ENCODE results near the gene SLC47A1. TPM values are rescaled to one million over a fixed set of nuclear protein-coding genes. Genes with fewer than 3 reads are reported as not detected.
"Not testable (repeated sequence)": the region's sequence is repeated elsewhere in the genome, so short reads cannot be mapped to it uniquely, and the experiment has no call there.

The SLC47A1 gene
- total RNA-seq, 4 donors from 2014 or later, result 0.17 to 1.8 TPM; not detected in 2

- peaks cover 0 to 7% (median 6%) of the 10 kb centered on the region in 4 donors for H3K4me1 ChIP-seq
- H3K9me3 ChIP-seq, result no peaks in the 10 kb centered on the region
- intact Hi-C loops (cut with DNase I), result no loop called here
- no peak for DNase-seq (ENCODE audit: extremely low spot score)
- 87% methylated on average over 4 of the region's 4 CpGs for WGBS
- peaks cover 0 to 13% (median 3%) of the 10 kb centered on the region in 4 donors for H3K27me3 ChIP-seq
- H3K4me3 ChIP-seq, result no peak overlapping the region
- H3K27ac ChIP-seq (replicated peaks in 1 of 4), result no peak overlapping the region
- TF ChIP-seq POLR2AphosphoS5 (IDR thresholded peaks at IDR 0.05) (no peak), EP300 (IDR thresholded peaks at IDR 0.05) (no peak), CTCF (IDR thresholded peaks at IDR 0.05) (no peak), POLR2A (IDR thresholded peaks at IDR 0.05; ENCODE audit: low read depth) (no peak)
- no peaks in the 10 kb centered on the region for H3K36me3 ChIP-seq
Observed at GRCh38 chr17:19574956-19575355, 41.3 kb downstream of the SLC47A1 start.

GRCh38 chr17:19578545-19578944 lies 44.9 kb downstream of the SLC47A1 start:
- H3K27ac ChIP-seq (replicated peaks in 1 of 4), result no peak overlapping the region
- TF ChIP-seq POLR2A (IDR thresholded peaks at IDR 0.05; ENCODE audit: low read depth) (no peak), EP300 (IDR thresholded peaks at IDR 0.05) (no peak), CTCF (IDR thresholded peaks at IDR 0.05) (no peak), POLR2AphosphoS5 (IDR thresholded peaks at IDR 0.05) (no peak)
- 52% methylated on average over 4 of the region's 4 CpGs for WGBS
- no peak for DNase-seq (ENCODE audit: extremely low spot score)
- H3K9me3 ChIP-seq, result no peaks in the 10 kb centered on the region
- intact Hi-C loops (cut with DNase I), result no loop called here
- H3K4me1 ChIP-seq, result peaks cover 0 to 13% (median 12%) of the 10 kb centered on the region in 4 donors
- H3K27me3 ChIP-seq, result peaks cover 0 to 29% (median 5%) of the 10 kb centered on the region in 4 donors
- no peak overlapping the region for H3K4me3 ChIP-seq
- no peaks in the 10 kb centered on the region for H3K36me3 ChIP-seq

DNA sequence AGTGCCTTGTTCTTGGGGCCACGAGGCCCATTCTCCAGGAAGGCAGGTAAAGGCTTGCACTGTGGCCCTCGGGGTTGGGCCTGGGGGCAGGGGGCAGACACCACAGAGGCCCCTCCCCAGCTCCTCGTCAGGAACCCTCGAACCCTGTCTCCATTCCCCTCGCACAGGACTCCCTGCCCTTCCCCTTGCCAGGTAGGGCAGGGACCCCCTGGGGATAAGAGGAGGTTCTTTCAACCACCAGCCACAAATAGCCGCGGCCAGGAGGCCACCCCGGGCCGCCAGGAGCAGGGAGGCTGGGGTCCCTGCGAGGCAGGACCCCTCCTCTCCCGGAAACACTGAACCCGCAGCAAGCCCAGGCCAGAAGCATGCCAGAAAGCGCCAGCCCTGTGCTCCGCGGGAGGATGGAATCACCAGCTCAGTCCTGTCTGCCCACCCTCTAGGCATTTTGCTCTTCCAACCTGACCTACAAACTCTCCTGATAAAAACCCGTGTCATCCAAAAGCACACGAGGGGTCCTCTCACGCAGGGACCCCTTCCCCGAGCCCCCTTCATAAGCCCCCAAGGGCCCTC lies 45.6 kb downstream of the SLC47A1 start:
- Histone ChIP-seq H3K27ac (replicated peaks in 1 of 4) (peak overlapping the region in 1 of 4 donors; percentile 23), H3K36me3 (no peaks in the 10 kb centered on the region), H3K4me3 (peak overlapping the region; percentile 54 to 62 (median 56)), H3K9me3 (no peaks in the 10 kb centered on the region), H3K4me1 (peaks cover 0 to 13% (median 12%) of the 10 kb centered on the region in 4 donors), H3K27me3 (peaks cover 0 to 29% (median 5%) of the 10 kb centered on the region in 4 donors)
- intact Hi-C loops (cut with DNase I), result no loop called here
- no peak for DNase-seq (ENCODE audit: extremely low spot score)
- 41% methylated on average over 11 of the region's 19 CpGs for WGBS
- TF ChIP-seq CTCF (IDR thresholded peaks at IDR 0.05), result no peak
- TF ChIP-seq POLR2AphosphoS5 (IDR thresholded peaks at IDR 0.05), result no peak

GRCh38 chr17:19579867-19580565 lies 46.4 kb downstream of the SLC47A1 start:
- Histone ChIP-seq H3K4me3 (peak overlapping the region; percentile 54 to 62 (median 56)), H3K27ac (replicated peaks in 1 of 4) (peak overlapping the region in 1 of 4 donors; percentile 23), H3K36me3 (no peaks in the 10 kb centered on the region), H3K9me3 (no peaks in the 10 kb centered on the region), H3K27me3 (peaks cover 0 to 29% (median 5%) of the 10 kb centered on the region in 4 donors), H3K4me1 (peaks cover 0 to 13% (median 12%) of the 10 kb centered on the region in 4 donors)
- DNase-seq (ENCODE audit: extremely low spot score), result no peak
- intact Hi-C loops (cut with DNase I), result loop anchor here (10.0 kb wide), 1 partner anchor 65 kb away; the partner anchor contains the start of gene ALDH3A2
- 83% methylated on average over 4 of the region's 76 CpGs for WGBS
- no peak for TF ChIP-seq EP300 (IDR thresholded peaks at IDR 0.05)
- no peak for TF ChIP-seq POLR2A (IDR thresholded peaks at IDR 0.05; ENCODE audit: low read depth)
- TF ChIP-seq POLR2AphosphoS5 (IDR thresholded peaks at IDR 0.05), result no peak
- TF ChIP-seq CTCF (IDR thresholded peaks at IDR 0.05), result no peak

DNA sequence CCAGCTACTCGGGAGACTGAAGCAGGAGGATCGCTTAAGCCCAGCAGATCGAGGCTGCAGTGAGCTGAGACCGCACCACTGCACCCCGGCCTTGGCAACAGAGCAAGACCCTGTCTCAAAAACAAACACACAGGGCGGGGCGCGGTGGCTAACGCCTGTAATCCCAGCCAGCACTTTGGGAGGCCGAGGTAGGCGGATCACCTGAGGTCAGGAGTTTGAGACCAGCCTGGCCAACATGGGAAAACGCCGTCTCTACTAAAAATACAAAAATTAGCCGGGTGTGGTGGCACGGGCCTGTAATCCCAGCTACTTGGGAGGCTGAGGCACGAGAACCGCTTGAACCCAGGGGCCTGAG lies 46.9 kb downstream of the SLC47A1 start:
- H3K4me1 ChIP-seq, result peaks cover 0 to 13% (median 12%) of the 10 kb centered on the region in 4 donors
- not testable (repeated sequence) for H3K9me3 ChIP-seq; H3K27ac ChIP-seq (replicated peaks in 1 of 4); H3K36me3 ChIP-seq; DNase-seq (ENCODE audit: extremely low spot score)
- peak overlapping the region in 3 of 4 donors; percentile 54 to 62 (median 55) for H3K4me3 ChIP-seq
- 95% methylated on average over 15 of the region's 17 CpGs for WGBS
- intact Hi-C loops (cut with DNase I), result loop anchor here (10.0 kb wide), 1 partner anchor 64 kb away; the partner anchor contains the start of gene ALDH3A2
- H3K27me3 ChIP-seq, result peaks cover 0 to 32% (median 5%) of the 10 kb centered on the region in 4 donors

GRCh38 chr17:19582152-19582551 lies 48.5 kb downstream of the SLC47A1 start:
- not testable (repeated sequence) for H3K27ac ChIP-seq (replicated peaks in 1 of 4); DNase-seq (ENCODE audit: extremely low spot score); H3K9me3 ChIP-seq; H3K36me3 ChIP-seq; H3K4me3 ChIP-seq
- H3K4me1 ChIP-seq, result peaks cover 0 to 13% (median 12%) of the 10 kb centered on the region in 4 donors
- H3K27me3 ChIP-seq, result peaks cover 0 to 33% (median 5%) of the 10 kb centered on the region in 4 donors
- 100% methylated on average over 1 of the region's 13 CpGs for WGBS
- intact Hi-C loops (cut with DNase I), result loop anchor here (10.0 kb wide), 1 partner anchor 63 kb away; the partner anchor contains the start of gene ALDH3A2

Data from esophagus muscularis mucosa (tissue), 4 donors.